Mesenchymal stem cell (in vitro differentiated cells and primary cell): ENCODE results near the gene ORMDL2.

Experiments
- DNase-seq: peaks from one replicate; pipeline ENCODE4 v3.0.0-alpha.2; 2013
- H2AFZ ChIP-seq: one replicate; pipeline ENCODE4 v1.6.1; 2013; ENCODE audit warnings: low read depth, mild to moderate bottlenecking, control low read depth, inconsistent platforms, low read length, moderate library complexity
- H2AK5ac ChIP-seq: 2 replicates; pipeline ENCODE4 v1.6.1; 2013; ENCODE audit warnings: low read length, moderate library complexity, mild to moderate bottlenecking, inconsistent platforms; ENCODE audit not compliant: severe bottlenecking
- H2BK120ac ChIP-seq: one replicate; pipeline ENCODE4 v1.6.1; 2013; ENCODE audit warnings: low read depth, mild to moderate bottlenecking, inconsistent platforms, low read length, moderate library complexity
- H2BK12ac ChIP-seq, 2 experiments: one replicate each; pipeline ENCODE4 v1.6.1; 2013; ENCODE audit warnings: inconsistent platforms in 2 of 2, low read length in 2 of 2, mild to moderate bottlenecking in 2 of 2, moderate library complexity in 2 of 2, control low read depth in 1 of 2
- H2BK15ac ChIP-seq: one replicate; pipeline ENCODE4 v1.6.1; 2013; ENCODE audit warnings: mild to moderate bottlenecking, low read depth, inconsistent platforms; ENCODE audit not compliant: poor library complexity, severe bottlenecking
- H2BK5ac ChIP-seq: 2 replicates; pipeline ENCODE4 v1.6.1; 2013; ENCODE audit warnings: low read depth, mild to moderate bottlenecking, low read length, control low read depth, inconsistent platforms; ENCODE audit not compliant: poor library complexity, severe bottlenecking
- H3K14ac ChIP-seq, 2 experiments: one replicate each; pipeline ENCODE4 v1.6.1; 2013; ENCODE audit warnings: inconsistent platforms in 2 of 2, low read length in 2 of 2, control low read depth in 1 of 2, mild to moderate bottlenecking in 1 of 2, moderate library complexity in 1 of 2
- H3K18ac ChIP-seq, 2 experiments: one replicate each; pipeline ENCODE4 v1.6.1; 2013; ENCODE audit warnings: inconsistent platforms in 2 of 2, low read length in 2 of 2, control low read depth in 1 of 2, low read depth in 1 of 2, mild to moderate bottlenecking in 1 of 2
- H3K23ac ChIP-seq, 2 experiments: one replicate each; pipeline ENCODE4 v1.6.1; 2013; ENCODE audit warnings: inconsistent platforms in 2 of 2, low read length in 2 of 2, mild to moderate bottlenecking in 2 of 2, moderate library complexity in 2 of 2, control low read depth in 1 of 2
- H3K27ac ChIP-seq: 2 replicates; pipeline ENCODE4 v1.5.1; 2013; ENCODE audit warnings: mild to moderate bottlenecking, moderate library complexity, low read length, control low read depth, inconsistent platforms; ENCODE audit not compliant: poor library complexity, severe bottlenecking
- H3K27me3 ChIP-seq, 2 experiments: 2 replicates each; pipeline versions ENCODE4 v1.6.1 to v1.7.0; 2013; ENCODE audit warnings: low read length in 2 of 2, mild to moderate bottlenecking in 2 of 2, moderate library complexity in 2 of 2, control low read depth in 1 of 2, inconsistent platforms in 1 of 2; ENCODE audit not compliant: control insufficient read depth in 1 of 2, insufficient read depth in 1 of 2
- H3K36me3 ChIP-seq, 2 experiments: 2 replicates each; pipeline versions ENCODE4 v1.6.1 to v1.7.0; 2013; ENCODE audit warnings: low read length in 2 of 2, control low read depth in 1 of 2, inconsistent platforms in 1 of 2, low read depth in 1 of 2, mild to moderate bottlenecking in 1 of 2; ENCODE audit not compliant: insufficient read depth in 2 of 2, control insufficient read depth in 1 of 2
- H3K4ac ChIP-seq, 2 experiments: one replicate each; pipeline ENCODE4 v1.6.1; 2013; ENCODE audit warnings: inconsistent platforms in 2 of 2, low read length in 2 of 2, mild to moderate bottlenecking in 2 of 2, moderate library complexity in 2 of 2, control low read depth in 1 of 2, low read depth in 1 of 2
- H3K4me1 ChIP-seq: 2 replicates; pipeline ENCODE4 v1.6.1; 2013; ENCODE audit warnings: low read depth, low read length, control low read depth; ENCODE audit not compliant: control insufficient read depth, insufficient read depth
- H3K4me2 ChIP-seq: 2 replicates; pipeline ENCODE4 v1.6.1; 2013; ENCODE audit warnings: low read length, mild to moderate bottlenecking, inconsistent platforms; ENCODE audit not compliant: poor library complexity, severe bottlenecking
- H3K4me3 ChIP-seq, 2 experiments: 2 replicates each; pipeline versions ENCODE4 v1.5.1 to v1.7.0; 2013; ENCODE audit warnings: low read length in 2 of 2, mild to moderate bottlenecking in 2 of 2, control low read depth in 1 of 2, low read depth in 1 of 2; ENCODE audit not compliant: insufficient read depth in 1 of 2
- H3K79me1 ChIP-seq: replicated peaks from 2 replicates; pipeline ENCODE4 v1.6.1; 2013; ENCODE audit warnings: mild to moderate bottlenecking, control low read depth, low read length, inconsistent platforms; ENCODE audit not compliant: poor library complexity, severe bottlenecking
- H3K9ac ChIP-seq: 2 replicates; pipeline ENCODE4 v1.7.0; 2013; ENCODE audit warnings: mild to moderate bottlenecking, low read length, moderate library complexity
- H3K9me3 ChIP-seq: 2 replicates; pipeline ENCODE4 v1.7.0; 2013; ENCODE audit warnings: mild to moderate bottlenecking, low read length; ENCODE audit not compliant: control insufficient read depth
- H4K8ac ChIP-seq: one replicate; pipeline ENCODE4 v1.6.1; 2013; ENCODE audit warnings: inconsistent platforms, mild to moderate bottlenecking, low read length, moderate library complexity
- H4K91ac ChIP-seq: one replicate; pipeline ENCODE4 v1.6.1; 2013; ENCODE audit warnings: mild to moderate bottlenecking, low read length, inconsistent platforms
- WGBS: methylation state at CpG from one replicate; pipeline ENCODE4 v1.1.7; 2013; ENCODE audit warnings: mixed read lengths; 5-methylcytosine and 5-hydroxymethylcytosine counted together

The ORMDL2 gene

GRCh38 chr12:55829967-55830600, 12.2 kb downstream of the ORMDL2 start:
- Histone ChIP-seq H3K14ac (peak overlapping the region in 1 of 2 experiments; percentile 99), H2AK5ac (no peak overlapping the region), H2BK15ac (no peak overlapping the region), H3K9me3 (no peaks in the 10 kb centered on the region), H3K27me3 (no peaks in the 10 kb centered on the region), H4K8ac (no peak overlapping the region), H4K91ac (peak overlapping the region; percentile 48), H3K36me3 (peaks cover 21 to 24% of the 10 kb centered on the region in 2 experiments), H3K9ac (peak overlapping the region; percentile 91), H2AFZ (peak overlapping the region; percentile 74), H3K23ac (peak overlapping the region in 1 of 2 experiments; percentile 91), H3K27ac (peak overlapping the region; percentile 69), H2BK120ac (peak overlapping the region; percentile 88), H3K4ac (peak overlapping the region in 1 of 2 experiments; percentile 97), H3K79me1 (peaks cover 14% of the 10 kb centered on the region), H3K4me1 (peaks cover 31% of the 10 kb centered on the region), H3K4me2 (peak overlapping the region; percentile 88), H3K4me3 (peak overlapping the region; percentile 77 to 94), H2BK12ac (peak overlapping the region in 1 of 2 experiments; percentile 49), H2BK5ac (no peak overlapping the region), H3K18ac (peak overlapping the region; percentile 78 to 88)
- WGBS = under 1% methylated on average over 37 of the region's 37 CpGs
- DNase-seq = no peak

- Histone ChIP-seq H3K36me3 (peaks cover 27 to 28% of the 10 kb centered on the region in 2 experiments), H3K4me1 (peaks cover 31% of the 10 kb centered on the region), H3K9ac (peak overlapping the region; percentile 91), H2BK120ac (peak overlapping the region; percentile 88), H4K91ac (peak overlapping the region; percentile 15), H4K8ac (peak overlapping the region; percentile 80), H2AFZ (peak overlapping the region; percentile 83), H3K4ac (peak overlapping the region in 1 of 2 experiments; percentile 97), H3K79me1 (peaks cover 14% of the 10 kb centered on the region), H3K27me3 (no peaks in the 10 kb centered on the region), H3K27ac (peak overlapping the region; percentile 69), H2AK5ac (no peak overlapping the region), H2BK12ac (peak overlapping the region in 1 of 2 experiments; percentile 12), H3K4me2 (peak overlapping the region; percentile 88), H2BK5ac (no peak overlapping the region), H3K14ac (peak overlapping the region in 1 of 2 experiments; percentile 23), H3K23ac (no peak overlapping the region), H2BK15ac (peak overlapping the region; percentile 62), H3K18ac (peak overlapping the region; percentile 73 to 78), H3K9me3 (no peaks in the 10 kb centered on the region), H3K4me3 (peak overlapping the region; percentile 77 to 94)
- WGBS = 3% methylated on average over 22 of the region's 23 CpGs
- peak; percentile 77 for DNase-seq
These were observed 13.0 kb downstream of the ORMDL2 start for GRCh38 chr12:55830601-55831446.

- Histone ChIP-seq H4K91ac (no peak overlapping the region), H2BK5ac (no peak overlapping the region), H3K4me2 (peak overlapping the region; percentile 88), H2AK5ac (no peak overlapping the region), H3K27me3 (no peaks in the 10 kb centered on the region), H2BK12ac (no peak overlapping the region), H3K4me3 (peak overlapping the region; percentile 77 to 94), H2BK15ac (no peak overlapping the region), H3K4ac (no peak overlapping the region), H3K9me3 (no peaks in the 10 kb centered on the region), H3K14ac (peak overlapping the region in 1 of 2 experiments; percentile 27), H3K23ac (no peak overlapping the region), H3K36me3 (peaks cover 28 to 34% of the 10 kb centered on the region in 2 experiments), H2AFZ (no peak overlapping the region), H4K8ac (no peak overlapping the region), H3K18ac (no peak overlapping the region), H3K9ac (peak overlapping the region; percentile 91), H3K27ac (no peak overlapping the region), H3K4me1 (peaks cover 28% of the 10 kb centered on the region), H3K79me1 (peaks cover 14% of the 10 kb centered on the region), H2BK120ac (no peak overlapping the region)
- WGBS = no CpG with 5 or more reads among the region's 1 CpG
- peak; percentile 55 for DNase-seq
These were observed 13.6 kb downstream of the ORMDL2 start for GRCh38 chr12:55831447-55831815.

GRCh38 chr12:55833056-55833455, 15.2 kb downstream of the ORMDL2 start:
- H3K18ac ChIP-seq = no peak overlapping the region
- peaks cover 11% of the 10 kb centered on the region for H3K79me1 ChIP-seq
- H3K14ac ChIP-seq = no peak overlapping the region
- no peak overlapping the region for H3K4me2 ChIP-seq
- no peak for DNase-seq
- H3K27me3 ChIP-seq = no peaks in the 10 kb centered on the region
- no peak overlapping the region for H2BK12ac ChIP-seq
- WGBS = 94% methylated on average over 10 of the region's 10 CpGs
- no peak overlapping the region for H3K9ac ChIP-seq
- no peak overlapping the region for H2BK120ac ChIP-seq
- H2AK5ac ChIP-seq = no peak overlapping the region
- H2BK15ac ChIP-seq = no peak overlapping the region
- H3K23ac ChIP-seq = peak overlapping the region in 1 of 2 experiments; percentile 9
- no peak overlapping the region for H3K4me3 ChIP-seq
- H3K36me3 ChIP-seq = peaks cover 24 to 40% of the 10 kb centered on the region in 2 experiments
- no peak overlapping the region for H3K4ac ChIP-seq
- H2AFZ ChIP-seq = no peak overlapping the region
- H3K27ac ChIP-seq = no peak overlapping the region
- no peak overlapping the region for H2BK5ac ChIP-seq
- no peaks in the 10 kb centered on the region for H3K9me3 ChIP-seq
- no peak overlapping the region for H4K91ac ChIP-seq
- peaks cover 17% of the 10 kb centered on the region for H3K4me1 ChIP-seq
- H4K8ac ChIP-seq = no peak overlapping the region
